Kidney tubule cell (primary cell): ENCODE data around the gene CHGA.

Experiments
- DNase-seq: peaks from one replicate; pipeline ENCODE4 v3.0.0-alpha.2; 2018; ENCODE audit warnings: low spot score

The CHGA gene

GRCh38 chr14:92930737-92931602 lies 8.0 kb downstream of the CHGA start:
- DNase-seq = no peak

- DNase-seq = no peak
Observed at GRCh38 chr14:92931681-92932447, 8.9 kb downstream of the CHGA start.

GRCh38 chr14:92932448-92933395 lies 9.8 kb downstream of the CHGA start:
- DNase-seq = no peak

- no peak for DNase-seq
Observed at GRCh38 chr14:92933481-92933880, 10.5 kb downstream of the CHGA start.

- DNase-seq = no peak
Observed at GRCh38 chr14:92934196-92935085, 11.5 kb downstream of the CHGA start.

- DNase-seq = no peak
Observed at GRCh38 chr14:92935446-92935845, 12.5 kb downstream of the CHGA start.

- DNase-seq = no peak
Observed at GRCh38 chr14:92936085-92936484, 13.1 kb downstream of the CHGA start.

GRCh38 chr14:92937051-92937937 lies 14.3 kb downstream of the CHGA start:
- DNase-seq = peak; percentile 28

- DNase-seq = no peak
Observed at GRCh38 chr14:92938235-92938875, 15.4 kb downstream of the CHGA start.

- DNase-seq = no peak
Observed at GRCh38 chr14:92938890-92939671, 16.1 kb downstream of the CHGA start.

- DNase-seq = no peak
Observed at GRCh38 chr14:92939699-92940098, 16.7 kb downstream of the CHGA start.

- no peak for DNase-seq
Observed at GRCh38 chr14:92940543-92940942, 17.6 kb downstream of the CHGA start.

GRCh38 chr14:92941531-92941930 lies 18.6 kb downstream of the CHGA start:
- DNase-seq = no peak

GRCh38 chr14:92942136-92942535 lies 19.2 kb downstream of the CHGA start:
- DNase-seq = no peak

GRCh38 chr14:92942576-92942975 lies 19.6 kb downstream of the CHGA start:
- DNase-seq = no peak

GRCh38 chr14:92942976-92943710 lies 20.2 kb downstream of the CHGA start:
- DNase-seq = no peak

GRCh38 chr14:92943855-92944570 lies 21.1 kb downstream of the CHGA start:
- no peak for DNase-seq
